T-helper 1 cell (primary cell): ENCODE measurements around the gene PDF.
"Not testable (repeated sequence)": the region's sequence is repeated elsewhere in the genome, so short reads cannot be mapped to it uniquely, and the experiment has no call there.

Experiments
- DNase-seq, 5 donors: peaks; one replicate each; pipeline ENCODE4 v3.0.0-alpha.2; 2012 to 2020

The PDF gene

DNA sequence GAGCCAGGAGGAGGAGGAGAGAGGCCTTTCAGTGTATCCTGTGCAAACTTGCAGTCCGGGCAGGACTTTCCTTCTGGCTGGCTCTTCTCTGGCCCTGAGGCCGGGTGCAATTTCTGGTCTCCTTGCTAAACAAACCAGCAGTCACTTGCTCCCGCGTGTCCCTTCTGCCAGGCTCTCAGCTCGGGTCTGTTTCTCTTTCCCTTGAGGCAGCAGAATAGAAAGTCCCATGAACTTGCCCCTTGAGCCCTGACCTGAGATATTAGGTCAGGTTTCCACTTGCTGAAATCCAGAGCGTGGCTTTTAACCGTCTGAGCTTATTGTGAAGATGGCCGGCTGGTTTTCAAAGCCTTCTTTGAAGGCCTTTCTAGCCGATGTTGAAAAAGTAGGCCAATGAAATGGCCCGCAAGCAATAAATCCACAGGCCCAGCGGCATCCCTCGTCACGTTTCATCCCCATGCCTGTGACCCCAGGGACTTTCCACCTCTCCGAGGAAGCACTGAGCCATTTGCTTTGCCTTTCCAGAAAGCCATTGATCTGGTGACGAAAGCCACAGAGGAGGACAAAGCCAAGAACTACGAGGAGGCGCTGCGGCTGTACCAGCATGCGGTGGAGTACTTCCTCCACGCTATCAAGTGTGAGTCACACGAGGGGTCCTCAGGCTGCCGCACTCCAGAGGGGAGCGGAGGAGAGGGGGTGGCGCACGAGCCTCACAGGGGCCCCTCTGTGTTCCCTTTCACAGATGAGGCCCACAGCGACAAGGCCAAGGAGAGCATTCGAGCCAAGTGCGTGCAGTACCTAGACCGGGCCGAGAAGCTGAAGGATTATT is 14.7 kb downstream of the PDF start:
- DNase-seq = no peak

DNA sequence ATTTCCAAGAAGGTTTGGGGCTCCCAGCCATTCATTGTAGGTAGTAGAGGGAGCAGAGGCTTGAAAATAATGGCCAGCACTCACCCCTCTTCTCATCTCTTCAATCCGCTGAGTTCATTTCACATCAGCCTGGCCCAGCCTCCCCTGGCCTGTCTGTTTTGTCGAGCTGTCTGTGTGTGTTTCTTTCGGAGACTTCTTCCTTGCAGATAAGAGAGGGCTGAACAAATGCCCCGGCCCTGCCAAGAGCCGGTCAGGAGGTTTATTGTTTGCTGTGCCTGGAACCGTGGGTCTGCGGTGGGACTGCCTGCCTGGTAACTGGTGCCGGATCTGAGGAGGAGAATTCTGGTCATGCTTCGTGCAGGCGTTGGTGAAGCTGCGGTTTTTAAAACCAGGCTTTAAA is 15.9 kb downstream of the PDF start:
- no peak for DNase-seq

DNA sequence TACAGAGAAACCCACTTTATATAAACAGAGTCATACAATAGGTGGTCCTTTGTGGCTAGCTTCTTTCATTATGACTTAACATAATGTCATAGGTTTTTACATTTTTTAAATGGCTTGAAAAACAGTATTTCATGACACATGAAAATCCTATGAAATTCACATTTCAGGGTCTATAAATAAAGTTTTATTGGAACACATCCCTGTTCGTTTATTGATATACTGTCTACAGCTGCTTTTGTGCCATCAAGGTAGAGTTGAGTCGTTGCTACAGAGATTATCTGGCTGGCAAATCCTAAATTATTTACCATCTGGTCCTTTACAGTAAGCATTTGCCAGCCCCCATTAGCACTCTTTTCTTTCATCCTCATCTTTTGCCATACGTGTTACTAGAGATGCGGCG is 16.9 kb downstream of the PDF start:
- no peak for DNase-seq

DNA sequence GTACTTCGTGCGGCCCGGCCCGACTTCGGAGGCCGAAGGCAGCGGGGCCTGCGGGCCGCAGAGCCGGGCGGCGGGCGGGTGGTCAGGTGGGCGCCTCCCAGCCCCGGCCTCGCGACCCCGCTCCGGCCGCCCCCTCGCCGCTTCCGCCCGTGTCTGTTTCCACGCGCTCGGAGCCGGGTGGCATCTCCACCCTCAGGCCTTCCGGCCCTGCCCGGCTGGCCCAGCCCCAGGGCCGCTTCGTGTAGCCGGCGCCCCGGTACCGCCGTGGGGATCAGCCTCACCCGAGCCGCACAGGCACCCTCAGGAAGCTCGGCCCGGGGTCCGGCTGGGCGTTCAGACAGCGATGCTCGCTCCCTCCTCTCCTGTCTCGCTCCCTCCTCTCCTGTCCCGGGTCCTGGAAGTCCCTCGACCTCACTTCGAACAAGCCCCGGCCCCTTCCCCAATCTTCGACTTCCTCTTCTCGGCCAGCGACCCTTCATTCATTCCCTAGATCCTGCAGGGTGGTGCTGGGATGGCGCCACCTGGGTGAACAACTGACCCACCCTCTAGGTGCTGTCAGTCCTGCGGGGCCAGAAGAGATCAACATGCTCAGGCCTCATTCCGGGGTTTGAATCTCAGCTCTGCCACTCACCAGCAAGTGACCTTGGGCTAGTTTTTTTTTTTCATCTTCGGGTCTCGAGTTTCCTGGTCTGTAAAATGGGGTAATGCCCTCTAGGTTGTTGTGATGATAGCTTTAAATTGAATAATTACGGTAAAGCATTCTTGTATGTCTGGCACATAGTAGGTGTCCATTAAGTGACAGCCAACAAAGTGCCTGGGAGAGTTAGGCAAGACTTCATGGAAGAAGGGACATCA is 18.6 kb downstream of the PDF start:
- peak in 3 of 5 donors; percentile 24 to 54 (median 38) for DNase-seq

DNA sequence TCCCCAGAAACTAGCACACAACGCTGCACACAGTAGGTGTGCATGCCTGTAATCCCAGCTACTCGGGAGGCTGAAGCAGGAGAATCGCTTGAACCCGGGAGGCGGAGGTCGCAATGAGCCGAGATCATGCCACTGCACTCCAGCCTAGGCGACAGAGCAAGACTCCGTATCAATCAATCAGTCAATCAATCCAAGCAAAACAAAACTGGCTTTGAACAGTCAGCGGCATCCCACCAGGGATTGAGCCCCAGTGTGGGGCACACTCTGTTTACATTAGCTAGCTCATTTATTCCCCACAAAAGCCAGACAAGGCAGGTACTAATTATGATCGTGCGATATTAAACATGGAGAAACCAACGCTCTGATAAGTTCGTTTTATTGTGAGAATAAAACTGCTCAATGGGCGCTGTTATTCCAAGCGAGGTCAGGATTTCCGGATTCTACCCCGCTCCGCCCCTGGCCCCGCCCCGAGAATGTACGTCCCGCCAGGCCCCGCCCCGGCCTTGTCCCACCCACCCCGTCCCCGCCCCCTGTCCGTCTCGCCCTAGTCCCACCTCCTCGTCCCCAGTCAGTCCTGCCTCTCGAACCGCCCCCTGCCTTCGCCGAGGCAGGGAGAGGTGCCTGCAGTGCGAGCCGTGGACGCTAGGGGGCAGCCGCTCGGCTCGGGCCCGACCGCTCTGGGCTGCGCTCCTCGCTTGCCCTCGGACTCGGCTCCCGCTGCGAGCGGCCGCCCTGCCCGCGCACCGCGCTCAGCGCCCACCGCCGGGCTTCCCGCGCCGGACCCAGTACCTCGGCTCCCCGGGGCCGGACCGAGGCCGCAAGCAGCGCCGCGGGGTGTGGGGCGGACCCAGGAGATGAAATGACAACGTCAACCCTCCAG is 19.5 kb downstream of the PDF start, which contains the start of gene VPS4A:
TSS of gene VPS4A (plus strand) at position 698 of the 880 bp plus-strand sequence. CDS start at position 860, 162 bp downstream.
- DNase-seq = peak; percentile 94 to 97 (median 96)

DNA sequence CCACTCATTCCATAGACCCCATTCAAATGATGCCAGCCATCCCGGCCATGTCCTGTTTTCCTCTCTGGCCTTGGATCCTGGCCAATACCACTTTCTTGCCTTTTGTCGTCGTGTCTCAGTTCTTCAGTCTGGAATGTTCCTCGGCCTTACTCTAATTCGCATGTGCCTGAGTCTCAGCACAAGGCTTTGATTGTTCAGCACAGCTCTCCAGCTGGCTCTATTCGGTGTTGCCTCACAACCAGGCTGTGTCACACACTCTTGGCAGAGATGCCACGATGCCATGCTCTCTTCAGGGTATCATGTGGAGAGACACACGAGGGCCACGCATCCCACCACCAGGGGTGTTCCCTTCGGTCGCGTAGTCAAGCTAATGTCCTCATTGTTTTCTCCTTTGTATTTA is 21.1 kb downstream of the PDF start:
- no peak for DNase-seq

DNA sequence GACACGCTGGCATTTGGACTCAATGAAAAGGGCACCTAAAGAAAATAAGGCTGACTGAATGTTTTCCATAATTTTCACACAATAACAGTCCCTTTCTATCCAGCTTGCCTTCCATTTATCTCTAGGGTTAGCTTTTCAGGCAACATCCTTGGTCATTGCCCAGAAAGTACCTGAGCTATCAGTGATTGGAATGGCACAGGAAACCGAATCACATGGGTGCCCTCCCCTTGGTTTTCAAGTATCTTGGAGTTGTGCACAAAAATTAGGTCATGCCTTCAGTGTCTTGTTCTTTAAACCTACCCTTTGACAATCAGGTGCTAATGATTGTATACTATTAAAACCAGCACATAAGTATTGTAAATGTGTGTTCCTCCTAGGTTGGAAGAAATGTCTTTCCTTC is 22.5 kb downstream of the PDF start:
- DNase-seq = no peak

DNA sequence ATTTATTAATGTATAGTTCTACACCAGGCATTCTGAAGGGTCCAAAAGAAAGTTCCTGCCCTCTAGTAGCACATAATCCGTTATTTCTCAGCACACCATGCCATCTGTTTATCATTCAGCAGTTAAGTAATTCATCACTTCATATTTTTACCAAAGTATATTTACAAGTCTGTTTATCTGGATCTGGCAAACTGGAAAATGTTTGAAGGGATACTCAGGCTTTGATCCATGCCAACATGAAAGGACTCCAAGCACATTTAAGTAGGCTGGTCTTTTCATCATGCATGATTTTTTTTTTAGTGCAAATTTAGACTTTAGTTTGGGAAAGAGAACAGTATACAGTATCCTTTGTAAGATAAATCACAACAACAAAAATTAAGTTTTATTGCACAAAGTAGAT is 23.3 kb downstream of the PDF start:
- no peak for DNase-seq

DNA sequence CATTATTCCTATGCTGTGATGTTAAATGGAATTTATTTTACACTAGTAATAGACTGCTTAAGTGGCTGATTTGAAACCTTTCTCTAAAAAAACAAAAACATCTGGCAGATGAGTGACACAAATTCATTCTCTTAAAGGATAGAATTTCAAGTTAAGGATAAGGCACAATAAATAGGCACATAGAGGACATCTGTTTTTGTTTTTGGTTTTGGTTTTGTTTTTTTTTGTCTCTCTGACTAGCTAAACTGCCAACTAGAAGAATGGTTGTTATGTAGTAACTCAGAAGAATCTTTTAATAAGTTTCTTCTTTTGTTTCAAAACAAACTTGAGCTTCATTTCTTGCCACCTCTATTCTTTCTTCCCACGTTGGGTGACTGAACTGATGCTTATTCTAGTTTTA is 24.4 kb downstream of the PDF start:
- no peak for DNase-seq

DNA sequence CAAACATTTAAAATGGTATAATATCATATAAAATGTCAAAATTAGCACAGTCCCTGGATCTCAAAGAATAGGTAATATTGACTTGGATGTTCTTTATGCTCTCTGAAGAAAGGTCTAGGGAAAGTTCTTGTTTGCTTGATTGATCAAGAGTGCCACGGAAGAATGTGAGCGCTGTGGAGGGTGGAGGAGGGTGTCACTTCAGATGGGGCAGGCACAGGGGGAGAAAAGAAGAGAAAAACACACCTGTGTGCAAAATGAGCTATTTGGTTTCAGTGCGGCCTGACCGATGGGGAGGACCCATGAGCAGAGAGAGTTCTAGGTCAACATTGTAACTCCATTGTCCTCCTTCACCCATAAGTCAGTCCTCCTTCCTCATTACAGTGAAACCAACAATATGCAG is 28.1 kb downstream of the PDF start:
- DNase-seq = no peak

DNA sequence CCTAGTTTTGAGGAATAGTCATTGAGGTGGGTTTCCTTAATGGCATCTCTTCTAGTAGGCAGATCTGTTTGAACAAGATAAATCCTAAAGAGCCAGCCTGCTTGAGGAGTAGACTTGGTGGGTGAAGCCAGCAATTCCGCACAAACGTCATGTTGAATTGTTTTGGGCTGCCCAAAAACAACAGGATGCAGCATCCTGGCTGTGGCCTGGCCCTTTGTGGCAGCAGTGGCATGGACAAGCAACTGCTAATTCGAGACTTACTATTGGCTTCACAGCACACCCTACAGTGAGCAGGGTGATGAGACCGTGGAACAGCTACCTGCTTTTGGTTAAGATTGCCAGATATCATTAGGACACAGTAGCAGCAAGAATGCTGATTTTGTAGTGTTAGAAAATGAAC is 28.5 kb downstream of the PDF start:
- no peak for DNase-seq

DNA sequence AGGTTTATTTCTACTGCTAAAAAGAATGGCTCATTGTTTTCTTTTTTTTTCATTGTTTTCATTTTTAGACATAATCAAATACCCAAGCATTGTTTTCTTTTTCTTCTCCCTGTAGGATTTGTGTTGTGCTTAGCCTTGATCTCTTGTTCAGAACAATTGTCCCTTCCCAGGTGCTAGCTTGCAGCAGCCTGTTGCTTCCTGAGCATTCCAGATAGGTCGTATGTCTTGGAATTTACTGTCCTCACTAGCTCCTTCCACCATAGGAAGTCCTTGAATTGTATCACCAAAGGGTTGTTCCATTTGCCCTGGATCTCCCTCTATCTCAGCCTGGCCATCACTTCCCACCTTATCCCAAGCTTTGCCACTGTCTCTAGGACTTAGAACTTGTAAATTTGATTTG is 29.2 kb downstream of the PDF start:
- no peak for DNase-seq

DNA sequence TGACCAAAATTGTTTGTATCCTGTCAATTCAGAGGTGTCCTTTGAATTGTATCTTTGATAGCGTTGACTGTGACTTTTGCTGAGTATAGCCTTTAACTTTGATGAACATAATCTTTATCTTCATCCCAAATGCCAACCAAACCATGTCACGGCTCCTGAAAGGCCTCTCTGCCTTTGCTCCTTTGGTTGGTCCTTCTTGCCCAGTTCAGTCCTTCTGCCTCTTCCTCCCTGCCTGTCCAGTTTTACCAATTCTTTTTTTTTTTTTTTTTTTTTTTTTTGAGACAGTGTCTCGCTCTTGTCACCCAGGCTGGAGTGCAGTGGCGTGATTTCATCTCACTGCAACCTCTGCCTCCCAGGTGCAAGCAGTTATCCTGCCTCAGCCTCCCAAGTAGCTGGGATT is 32.1 kb downstream of the PDF start:
- DNase-seq = no peak

DNA sequence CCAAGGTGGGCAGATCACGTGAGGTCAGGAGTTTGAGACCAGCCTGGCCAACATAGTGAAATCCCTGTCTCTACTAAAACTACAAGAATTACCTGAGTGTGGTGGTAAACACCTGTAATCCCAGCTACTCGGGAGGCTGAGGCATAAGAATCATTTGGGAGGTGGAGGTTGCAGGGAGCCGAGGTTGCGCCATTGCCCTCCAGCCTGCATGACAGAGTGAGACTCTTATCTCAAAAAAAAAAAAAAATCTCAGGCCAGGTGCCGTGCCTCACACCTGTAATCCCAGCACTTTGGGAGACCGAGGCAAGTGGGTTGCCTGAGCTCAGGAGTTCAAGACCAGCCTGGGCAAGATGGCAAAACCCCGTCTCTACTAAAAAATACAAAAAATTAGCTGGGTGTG is 33.6 kb downstream of the PDF start:
- DNase-seq = not testable (repeated sequence)

DNA sequence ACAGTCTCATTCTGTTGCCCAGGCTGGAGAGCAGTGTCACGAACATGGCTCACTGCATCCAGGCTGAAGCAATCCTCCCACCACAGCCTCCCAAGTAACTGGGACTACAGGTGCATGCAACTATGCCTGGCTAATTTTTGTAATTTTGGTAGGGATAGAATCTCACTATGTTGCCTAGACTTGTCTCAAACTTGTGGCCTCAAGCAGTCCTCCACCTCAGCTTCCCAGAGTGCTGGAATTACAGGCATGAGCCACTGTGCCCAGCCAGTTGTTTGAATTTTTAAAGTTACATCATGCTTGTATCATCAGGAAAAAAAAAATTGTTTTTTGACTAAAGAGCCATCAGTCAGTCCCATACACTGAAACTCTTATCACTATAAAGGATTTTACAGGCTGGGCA is 36.3 kb downstream of the PDF start:
- no peak for DNase-seq

DNA sequence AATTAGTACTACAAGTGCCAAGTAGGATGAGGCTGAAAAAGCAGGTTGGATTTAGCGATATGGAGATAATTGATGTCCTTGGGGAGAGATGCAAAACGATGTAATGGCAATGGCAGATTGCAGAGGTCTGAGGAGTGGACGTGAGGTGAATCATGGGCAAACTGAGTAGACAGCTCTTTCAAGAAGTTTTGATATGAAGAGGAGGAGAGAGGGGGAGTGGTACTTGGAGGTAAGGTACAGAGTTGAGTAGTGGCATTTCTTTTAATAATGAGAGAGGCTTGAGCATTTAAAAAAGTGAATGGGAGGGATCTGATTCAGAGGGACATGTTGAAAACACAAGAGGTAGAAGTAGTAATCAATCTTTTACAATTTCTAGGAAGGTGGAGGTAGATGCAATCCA is 37.0 kb downstream of the PDF start:
- no peak for DNase-seq

DNA sequence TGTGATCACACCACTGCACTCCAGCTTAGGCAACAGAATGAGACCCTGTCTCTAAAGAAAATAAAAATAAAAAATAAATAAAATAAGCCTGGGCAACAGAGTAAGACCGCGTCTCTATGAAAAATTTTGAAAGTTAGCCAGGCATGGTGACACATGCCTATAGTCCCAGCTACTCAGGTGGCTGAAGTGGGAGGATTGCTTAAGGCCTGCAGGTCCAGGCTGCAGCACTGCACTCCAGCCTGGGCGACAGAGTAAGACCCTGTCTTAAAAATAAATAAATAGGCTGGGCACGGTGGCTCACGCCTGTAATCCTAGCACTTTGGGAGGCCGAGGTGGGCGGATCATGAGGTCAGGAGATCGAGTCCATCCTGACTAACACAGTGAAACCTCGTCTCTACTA is 38.7 kb downstream of the PDF start:
- DNase-seq = not testable (repeated sequence)

DNA sequence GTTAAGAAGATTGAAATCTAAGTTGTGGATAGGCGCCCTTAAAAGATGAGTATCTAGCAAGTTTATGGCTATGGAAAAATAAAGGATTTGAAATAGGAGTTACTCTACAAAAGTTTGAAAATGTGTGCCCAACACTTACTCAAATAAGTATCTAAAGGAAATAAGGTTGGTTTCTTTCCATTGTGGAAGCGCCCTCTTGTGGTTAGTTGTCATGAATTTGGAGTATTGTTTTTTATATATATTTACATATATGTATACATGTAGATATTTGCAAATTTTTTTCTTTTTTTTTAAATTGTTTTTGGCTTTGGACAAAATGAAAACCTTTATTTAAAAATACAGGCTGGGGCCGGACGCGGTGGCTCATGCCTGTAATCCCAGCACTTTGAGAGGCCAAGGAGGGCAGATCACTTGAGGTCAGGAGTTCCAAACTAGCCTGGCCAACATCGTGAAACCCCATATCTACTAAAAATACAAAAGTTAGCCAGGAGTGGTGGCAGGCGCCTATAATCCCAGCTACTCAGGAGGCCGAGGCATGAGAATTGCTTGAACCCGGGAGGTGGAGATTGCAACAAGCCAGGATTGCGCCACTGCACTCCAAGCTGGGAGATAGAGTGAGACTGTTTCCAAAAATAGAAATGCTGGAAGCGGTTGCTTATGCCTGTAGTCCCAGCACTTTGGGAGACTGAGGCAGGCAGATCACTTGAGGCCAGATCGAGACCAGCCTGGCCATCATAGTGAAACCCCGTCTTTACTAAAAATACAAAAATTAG is 43.3 kb downstream of the PDF start:
- DNase-seq = peak in 3 of 5 donors; percentile 27 to 55 (median 49)

DNA sequence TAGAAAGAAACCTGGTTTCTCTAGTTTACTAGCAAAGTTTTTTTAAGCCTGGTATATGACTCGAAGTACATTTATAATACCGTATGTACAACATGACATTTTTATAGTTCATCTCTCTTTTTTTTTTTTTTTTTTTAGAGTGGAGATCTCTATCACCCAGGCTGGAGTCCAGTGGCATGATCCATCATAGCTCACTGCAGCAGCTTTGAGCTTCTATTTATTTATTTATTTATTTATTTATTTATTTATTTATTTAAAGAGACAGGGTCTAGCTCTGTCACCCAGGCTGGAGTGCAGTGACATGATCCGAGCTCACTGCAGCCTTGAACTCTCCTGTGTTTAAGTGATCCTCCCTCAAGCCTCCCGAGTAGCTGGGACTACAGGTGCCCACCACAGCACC is 45.1 kb downstream of the PDF start:
- no peak for DNase-seq

DNA sequence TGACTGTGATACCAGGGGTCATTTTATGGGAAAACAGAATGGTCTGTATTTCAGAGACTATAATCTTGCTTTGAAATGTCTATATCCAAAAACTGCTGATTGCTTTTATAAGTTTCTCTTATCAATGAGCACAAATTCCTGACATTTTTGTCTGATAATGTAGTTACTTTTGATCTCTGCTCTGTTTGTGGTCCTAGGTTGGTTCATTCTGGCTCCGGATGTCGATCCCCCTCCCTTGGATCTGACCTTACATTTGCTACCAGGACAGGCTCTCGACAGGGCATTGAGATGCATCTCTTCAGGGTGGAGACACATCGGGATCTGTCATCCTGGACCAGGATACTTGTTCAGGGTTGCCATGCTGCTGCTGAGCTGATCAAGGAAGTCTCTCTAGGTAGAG is 46.5 kb downstream of the PDF start:
- no peak for DNase-seq

DNA sequence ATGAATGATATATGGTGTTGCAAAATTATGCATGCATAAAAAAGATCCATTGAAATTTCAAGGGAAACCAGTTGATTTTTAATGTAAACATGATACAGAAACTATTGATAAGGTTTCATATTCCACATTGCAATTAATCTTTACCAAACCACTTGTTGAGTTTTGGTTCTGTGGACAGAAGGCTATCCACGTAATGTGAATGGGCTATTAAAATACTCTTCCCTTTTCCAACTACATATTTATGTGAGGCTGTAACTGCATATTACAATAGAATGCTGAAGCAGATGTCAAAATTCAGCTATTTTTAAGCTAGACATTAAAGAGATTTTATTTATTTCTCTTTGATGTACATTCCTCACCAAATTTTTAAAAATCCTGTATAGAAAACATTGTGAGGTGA is 53.0 kb downstream of the PDF start:
- DNase-seq = no peak
